Activated naive CD4-positive, alpha-beta T cell treated with Interleukin-2 at 50 U/mL for 16 hours (primary cell): ENCODE results near the gene SNX14.
A peak's percentile ranks its signal among the peaks of the same experiment; 100 is the strongest.
"Not testable (repeated sequence)": the region's sequence is repeated elsewhere in the genome, so short reads cannot be mapped to it uniquely, and the experiment has no call there.

Source experiments
- DNase-seq: peaks from one replicate; pipeline ENCODE4 v3.0.0-alpha.2; 2020

The SNX14 gene

GRCh38 chr6:85581572-85581971 lies 12.1 kb downstream of the SNX14 start:
- DNase-seq = no peak

GRCh38 chr6:85580878-85581267 lies 12.8 kb downstream of the SNX14 start:
- no peak for DNase-seq

- DNase-seq = no peak
Measured at GRCh38 chr6:85580118-85580877, 13.4 kb downstream of the SNX14 start.

GRCh38 chr6:85579581-85579980 lies 14.1 kb downstream of the SNX14 start:
- DNase-seq = no peak

GRCh38 chr6:85576476-85576875 lies 17.2 kb downstream of the SNX14 start:
- DNase-seq = no peak

GRCh38 chr6:85574932-85575598 lies 18.6 kb downstream of the SNX14 start:
- no peak for DNase-seq

- no peak for DNase-seq
Measured at GRCh38 chr6:85569323-85569722, 24.3 kb downstream of the SNX14 start.

GRCh38 chr6:85568411-85568810 lies 25.2 kb downstream of the SNX14 start:
- DNase-seq = no peak

- DNase-seq = no peak
Measured at GRCh38 chr6:85565736-85566135, 27.9 kb downstream of the SNX14 start.

- not testable (repeated sequence) for DNase-seq
Measured at GRCh38 chr6:85564223-85564622, 29.4 kb downstream of the SNX14 start.

GRCh38 chr6:85561750-85562357 lies 31.8 kb downstream of the SNX14 start:
- DNase-seq = no peak

- no peak for DNase-seq
Measured at GRCh38 chr6:85556992-85557668, 36.5 kb downstream of the SNX14 start.

- no peak for DNase-seq
Measured at GRCh38 chr6:85552652-85553051, 41.0 kb downstream of the SNX14 start.

- no peak for DNase-seq
Measured at GRCh38 chr6:85551264-85551663, 42.4 kb downstream of the SNX14 start.

GRCh38 chr6:85547719-85548118 lies 45.9 kb downstream of the SNX14 start:
- DNase-seq = no peak

GRCh38 chr6:85544776-85545175 lies 48.9 kb downstream of the SNX14 start:
- DNase-seq = no peak

- no peak for DNase-seq
Measured at GRCh38 chr6:85537055-85537494, 56.6 kb downstream of the SNX14 start.

GRCh38 chr6:85524281-85524680 lies 69.4 kb downstream of the SNX14 start:
- not testable (repeated sequence) for DNase-seq

GRCh38 chr6:85516168-85516567 lies 77.5 kb downstream of the SNX14 start:
- no peak for DNase-seq

- peak; percentile 11 for DNase-seq
Measured at GRCh38 chr6:85506441-85507093, 87.1 kb downstream of the SNX14 start.

GRCh38 chr6:85498596-85499258 lies 94.9 kb downstream of the SNX14 start:
- DNase-seq = no peak

GRCh38 chr6:85496856-85497255 lies 96.8 kb downstream of the SNX14 start:
- DNase-seq = no peak
